ENCODE data around the gene MANBA. TPM values are rescaled to one million over a fixed set of nuclear protein-coding genes. Genes with fewer than 3 reads are reported as not detected.
"Not testable (repeated sequence)": the region's sequence is repeated elsewhere in the genome, so short reads cannot be mapped to it uniquely, and the experiment has no call there.

The MANBA gene
- total RNA-seq, 6 experiments from 2014 or later = 31.2 to 57.9 (median 36.0) TPM

DNA sequence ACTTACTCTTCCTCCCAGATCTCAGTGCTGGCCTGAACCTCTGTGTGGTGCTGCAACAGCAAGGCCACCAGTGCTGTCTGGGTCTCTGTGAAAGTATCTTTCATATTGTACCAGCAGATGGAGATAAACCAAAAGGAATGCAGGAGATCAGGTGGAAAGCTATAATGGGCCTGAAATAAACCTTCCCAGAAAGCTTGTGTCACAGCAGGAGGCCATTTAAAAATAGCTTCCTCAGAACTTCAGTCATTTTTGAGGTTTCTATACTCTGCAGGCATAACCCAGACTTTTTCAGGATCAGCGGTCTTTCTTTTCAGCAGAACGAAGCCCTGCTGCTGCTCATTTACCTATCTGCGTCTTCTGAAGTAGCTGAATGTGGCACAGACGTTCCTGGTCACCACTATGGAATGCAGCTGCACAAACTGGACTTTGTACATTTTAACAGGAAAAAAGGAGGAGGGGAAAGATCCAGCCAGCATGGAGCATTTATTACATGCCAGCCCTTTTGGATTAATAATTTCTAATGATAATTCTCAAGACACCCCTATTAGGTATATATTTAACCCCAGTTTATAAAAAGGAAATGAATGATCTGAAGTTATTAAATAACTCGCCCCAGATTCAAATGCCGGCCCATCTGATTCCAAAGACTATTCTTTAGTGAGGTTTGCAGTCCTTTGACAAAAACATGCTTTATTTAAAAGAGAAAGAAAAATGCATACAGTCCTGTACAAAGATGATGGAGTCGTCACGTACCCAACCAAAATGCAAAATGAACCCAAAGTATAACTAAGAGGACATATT, 139.9 kb downstream of the MANBA start:
- Mint-ChIP-seq H3K27ac (peak overlapping the region; percentile 82), H3K9me3 (no peaks in the 10 kb centered on the region), H3K27me3 (ENCODE audit: insufficient read depth) (no peaks in the 10 kb centered on the region; the same call in 1 of the 2 replicates), H3K4me1 (ENCODE audit: low read depth) (peaks cover 60% of the 10 kb centered on the region), H3K36me3 (ENCODE audit: low read depth) (peaks cover 4% of the 10 kb centered on the region; the same call in 1 of the 2 replicates), H3K4me3 (peak overlapping the region; percentile 79)
- peak; percentile 87 for DNase-seq
- TF ChIP-seq, protein P1, sequence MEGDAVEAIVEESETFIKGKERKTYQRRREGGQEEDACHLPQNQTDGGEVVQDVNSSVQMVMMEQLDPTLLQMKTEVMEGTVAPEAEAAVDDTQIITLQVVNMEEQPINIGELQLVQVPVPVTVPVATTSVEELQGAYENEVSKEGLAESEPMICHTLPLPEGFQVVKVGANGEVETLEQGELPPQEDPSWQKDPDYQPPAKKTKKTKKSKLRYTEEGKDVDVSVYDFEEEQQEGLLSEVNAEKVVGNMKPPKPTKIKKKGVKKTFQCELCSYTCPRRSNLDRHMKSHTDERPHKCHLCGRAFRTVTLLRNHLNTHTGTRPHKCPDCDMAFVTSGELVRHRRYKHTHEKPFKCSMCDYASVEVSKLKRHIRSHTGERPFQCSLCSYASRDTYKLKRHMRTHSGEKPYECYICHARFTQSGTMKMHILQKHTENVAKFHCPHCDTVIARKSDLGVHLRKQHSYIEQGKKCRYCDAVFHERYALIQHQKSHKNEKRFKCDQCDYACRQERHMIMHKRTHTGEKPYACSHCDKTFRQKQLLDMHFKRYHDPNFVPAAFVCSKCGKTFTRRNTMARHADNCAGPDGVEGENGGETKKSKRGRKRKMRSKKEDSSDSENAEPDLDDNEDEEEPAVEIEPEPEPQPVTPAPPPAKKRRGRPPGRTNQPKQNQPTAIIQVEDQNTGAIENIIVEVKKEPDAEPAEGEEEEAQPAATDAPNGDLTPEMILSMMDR (IDR thresholded peaks at IDR 0.05) = peak; percentile 79

DNA sequence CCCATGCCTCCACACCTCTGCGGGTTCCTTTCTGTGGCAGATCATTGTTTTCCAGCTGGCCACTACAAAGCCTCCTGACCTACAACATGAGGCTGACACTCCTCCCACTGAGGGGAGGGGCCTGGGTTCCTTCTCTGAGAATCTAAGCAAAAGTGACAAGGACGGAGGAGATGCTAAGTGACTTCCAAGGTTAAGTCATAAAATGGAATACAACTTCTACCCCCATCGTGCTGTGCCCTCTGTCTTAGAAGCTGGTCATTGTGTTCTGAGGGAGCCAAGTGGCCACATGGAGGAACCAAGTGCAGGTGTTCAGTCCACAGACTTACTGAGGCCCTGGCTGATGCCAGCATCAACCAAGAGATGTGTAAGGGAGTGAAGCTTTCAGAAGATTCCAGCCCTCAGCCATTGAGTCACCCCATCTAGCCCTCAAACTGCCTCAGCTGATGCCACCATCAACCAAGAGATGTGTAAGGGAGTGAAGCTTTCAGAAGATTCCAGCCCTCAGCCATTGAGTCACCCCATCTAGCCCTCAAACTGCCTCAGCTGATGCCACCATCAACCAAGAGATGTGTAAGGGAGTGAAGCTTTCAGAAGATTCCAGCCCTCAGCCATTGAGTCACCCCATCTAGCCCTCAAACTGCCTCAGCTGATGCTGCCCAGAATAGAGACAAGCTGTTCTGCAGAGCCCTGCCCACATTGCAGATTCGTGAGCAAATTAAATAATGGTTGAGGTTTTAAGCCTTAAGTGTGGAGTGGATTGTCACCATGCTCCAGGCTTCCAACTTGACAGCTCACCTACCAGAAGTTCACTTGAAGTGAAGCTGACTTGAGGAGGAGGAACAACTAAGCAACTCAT, 140.8 kb downstream of the MANBA start:
- peak; percentile 66 for DNase-seq
- H3K27me3 Mint-ChIP-seq (ENCODE audit: insufficient read depth); H3K36me3 Mint-ChIP-seq (ENCODE audit: low read depth); H3K9me3 Mint-ChIP-seq: not testable (repeated sequence)
- Mint-ChIP-seq H3K4me1 (ENCODE audit: low read depth) (peaks cover 52% of the 10 kb centered on the region), H3K27ac (peak overlapping the region; percentile 82), H3K4me3 (peak overlapping the region; percentile 79)

DNA sequence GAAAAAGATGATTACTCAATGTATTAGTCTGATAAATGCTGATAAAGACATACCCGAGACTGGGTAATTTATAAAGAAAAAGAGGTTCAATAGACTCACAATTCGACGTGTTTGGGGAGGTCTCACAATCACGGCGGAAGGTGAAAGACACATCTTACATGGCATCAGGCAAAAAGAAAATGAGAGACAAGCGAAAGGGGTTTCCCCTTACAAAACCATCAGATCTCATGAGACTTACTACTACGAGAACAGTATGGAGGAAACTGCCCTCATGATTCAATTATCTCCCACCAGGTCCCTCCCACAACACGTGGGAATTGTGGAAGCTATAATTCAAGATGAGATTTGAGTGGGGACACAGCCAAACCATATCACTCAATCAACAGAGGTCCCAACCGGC, 141.7 kb downstream of the MANBA start:
- Mint-ChIP-seq H3K27ac (peak overlapping the region; percentile 81; the same call in 1 of the 2 replicates), H3K4me1 (ENCODE audit: low read depth) (peaks cover 42% of the 10 kb centered on the region)
- H3K27me3 Mint-ChIP-seq (ENCODE audit: insufficient read depth) = not testable (repeated sequence)

DNA sequence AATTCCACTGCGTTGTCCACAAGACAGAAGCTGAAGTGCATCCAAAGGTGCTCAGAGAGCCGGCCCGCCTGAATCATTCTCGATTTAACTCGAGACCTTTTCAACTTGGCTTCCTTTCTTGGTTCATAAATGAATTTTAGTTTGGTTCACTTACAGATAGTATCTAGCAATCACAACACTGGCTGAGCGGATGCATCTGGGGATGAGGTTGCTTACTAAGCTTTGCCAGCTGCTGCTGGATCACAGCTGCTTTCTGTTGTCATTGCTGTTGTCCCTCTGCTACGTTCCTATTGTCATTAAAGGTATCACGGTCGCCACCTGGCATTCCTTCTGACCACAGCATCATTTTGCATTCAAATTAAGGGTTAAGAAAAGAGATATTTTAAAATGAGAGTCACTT, 144.1 kb downstream of the MANBA start:
- H3K36me3 Mint-ChIP-seq (ENCODE audit: low read depth) = peaks cover 32% of the 10 kb centered on the region
- TF ChIP-seq, protein P1 (IDR thresholded peaks at IDR 0.05) = no peak
- DNase-seq = no peak
- H3K9me3 Mint-ChIP-seq = no peaks in the 10 kb centered on the region
- no peaks in the 10 kb centered on the region for H3K27me3 Mint-ChIP-seq (ENCODE audit: insufficient read depth)
- peaks cover 30% of the 10 kb centered on the region for H3K4me1 Mint-ChIP-seq (ENCODE audit: low read depth)
- no peak overlapping the region for H3K4me3 Mint-ChIP-seq
- no peak overlapping the region for H3K27ac Mint-ChIP-seq

More for the DNA sequence above, 141.7 kb downstream of the MANBA start:
- not testable (repeated sequence) for H3K9me3 Mint-ChIP-seq, H3K4me3 Mint-ChIP-seq, DNase-seq
- peaks cover 18% of the 10 kb centered on the region for H3K36me3 Mint-ChIP-seq (ENCODE audit: low read depth)

DNA sequence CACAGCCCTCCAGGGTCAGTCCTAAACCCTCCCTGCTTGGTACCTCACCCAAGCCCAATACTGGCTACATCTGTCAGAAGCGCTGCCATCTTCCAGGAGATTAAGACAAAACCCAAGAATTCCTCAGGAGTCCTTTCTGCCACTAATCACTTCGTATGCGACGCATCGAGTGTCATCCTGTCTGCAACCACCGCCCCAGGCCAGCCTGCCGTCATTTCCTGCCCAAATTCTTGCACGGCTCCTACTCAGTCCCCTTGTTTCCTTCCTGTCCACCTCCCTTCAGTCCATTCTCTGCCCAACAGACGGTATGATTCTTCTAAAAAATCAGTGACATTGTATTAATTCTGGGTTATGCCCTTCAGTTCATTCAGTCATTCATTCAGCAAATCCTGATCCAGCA, 146.0 kb downstream of the MANBA start:
- DNase-seq = no peak
- Mint-ChIP-seq H3K27me3 (ENCODE audit: insufficient read depth) (no peaks in the 10 kb centered on the region), H3K4me1 (ENCODE audit: low read depth) (peaks cover 11% of the 10 kb centered on the region), H3K9me3 (no peaks in the 10 kb centered on the region), H3K27ac (no peak overlapping the region), H3K4me3 (no peak overlapping the region), H3K36me3 (ENCODE audit: low read depth) (peaks cover 39% of the 10 kb centered on the region)
- TF ChIP-seq, protein P1 (IDR thresholded peaks at IDR 0.05) = no peak

DNA sequence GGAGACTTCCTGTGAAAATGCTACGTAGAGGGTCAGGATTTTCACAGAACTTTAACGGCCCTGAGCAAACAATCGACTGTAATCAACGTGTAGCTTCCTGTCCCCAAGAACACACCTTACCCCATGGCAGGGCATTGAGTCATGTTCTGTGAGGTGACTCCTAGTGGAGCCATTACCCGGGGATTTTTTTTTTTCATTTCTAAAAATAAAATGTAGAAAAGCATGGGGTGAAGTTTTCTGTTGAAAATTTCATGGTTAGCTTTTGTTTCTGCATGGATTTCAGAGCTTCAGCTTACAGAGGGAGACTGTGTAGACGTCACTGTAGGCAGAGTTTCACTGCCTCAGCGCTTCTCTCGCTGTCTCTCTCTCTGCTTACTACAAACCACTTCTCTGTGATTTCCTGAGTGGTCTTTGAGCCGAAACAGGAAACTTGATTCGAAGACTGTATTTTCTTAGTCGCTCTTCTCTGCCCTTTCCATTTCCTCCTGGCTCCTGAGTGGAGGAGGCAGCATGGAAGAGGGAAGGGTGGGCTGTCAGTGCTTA, 147.9 kb downstream of the MANBA start:
- peaks cover 43% of the 10 kb centered on the region for H3K36me3 Mint-ChIP-seq (ENCODE audit: low read depth)
- H3K27me3 Mint-ChIP-seq (ENCODE audit: insufficient read depth) = no peaks in the 10 kb centered on the region
- H3K27ac Mint-ChIP-seq = no peak overlapping the region; the same call in 1 of the 2 replicates

More for the DNA sequence above, 147.9 kb downstream of the MANBA start:
- H3K9me3 Mint-ChIP-seq = no peaks in the 10 kb centered on the region
- TF ChIP-seq, protein P1 (IDR thresholded peaks at IDR 0.05) = no peak
- H3K4me3 Mint-ChIP-seq = no peak overlapping the region
- DNase-seq = no peak
- peaks cover 8% of the 10 kb centered on the region for H3K4me1 Mint-ChIP-seq (ENCODE audit: low read depth)

Measured in HFFc6 (cell line).